ENCODE measurements around the gene CABYR.
A peak's percentile ranks its signal among the peaks of the same experiment; 100 is the strongest.
"Not testable (repeated sequence)": the region's sequence is repeated elsewhere in the genome, so short reads cannot be mapped to it uniquely, and the experiment has no call there.

Gene CABYR

DNA sequence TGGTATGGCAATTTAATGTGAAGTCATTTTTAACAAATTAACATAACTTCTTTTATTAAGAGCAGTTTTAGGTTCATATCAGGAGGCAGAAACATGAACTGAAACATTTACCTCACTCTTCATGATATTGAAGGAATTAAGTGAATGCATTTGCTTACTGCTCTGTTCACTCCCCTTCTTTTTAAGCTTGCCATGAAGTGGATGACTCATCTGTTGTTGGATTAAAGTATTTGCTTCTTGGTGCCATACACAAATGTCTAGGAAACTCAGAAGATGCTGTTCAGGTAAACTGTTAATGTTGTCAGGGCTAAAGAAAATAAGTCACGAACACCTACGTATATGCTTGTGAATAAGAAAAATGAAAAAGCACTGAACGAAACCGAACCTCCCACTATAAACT, 10.2 kb upstream of the CABYR start:
- DNase-seq (ENCODE audit: low read depth in 2 of 2): no peak

DNA sequence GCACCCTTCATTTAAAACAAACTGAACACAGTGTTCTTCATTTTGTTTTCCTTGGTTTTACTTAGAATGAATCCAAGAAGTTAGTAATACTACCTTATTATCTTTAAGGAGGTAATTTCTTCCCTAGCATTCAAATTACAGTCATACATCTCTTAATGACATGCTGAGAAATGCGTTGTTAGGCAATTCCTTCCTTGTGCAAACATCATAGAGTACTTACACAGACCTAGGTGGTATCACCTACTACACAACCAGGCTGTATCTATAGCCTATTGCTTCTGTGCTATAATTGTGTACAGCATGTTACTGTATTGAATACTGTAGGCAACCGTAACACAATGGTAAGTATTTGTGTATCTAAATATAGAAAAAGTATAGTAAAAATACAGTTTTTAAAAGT, 8.4 kb upstream of the CABYR start:
- no peak for DNase-seq (ENCODE audit: low read depth in 2 of 2)

DNA sequence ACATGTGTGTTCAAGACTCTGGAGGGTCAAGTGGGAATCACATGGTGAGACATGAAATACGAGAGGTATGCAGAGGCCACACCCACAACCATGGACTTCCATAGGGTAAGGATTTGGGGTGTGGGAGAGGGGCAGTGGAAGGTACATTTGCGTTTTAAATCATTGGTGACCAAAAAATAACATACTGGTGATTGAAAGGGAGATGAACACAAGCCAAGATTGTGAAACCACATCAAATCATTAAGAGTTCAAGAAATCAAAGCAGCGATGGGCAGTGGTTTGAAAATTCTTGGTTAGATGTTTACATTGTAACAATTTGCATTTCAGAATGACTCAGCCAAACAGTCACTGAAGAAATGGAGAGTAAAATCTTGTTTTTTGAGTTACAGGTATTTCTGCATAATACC, 1.9 kb upstream of the CABYR start:
- no peak for DNase-seq (ENCODE audit: low read depth in 2 of 2)

DNA sequence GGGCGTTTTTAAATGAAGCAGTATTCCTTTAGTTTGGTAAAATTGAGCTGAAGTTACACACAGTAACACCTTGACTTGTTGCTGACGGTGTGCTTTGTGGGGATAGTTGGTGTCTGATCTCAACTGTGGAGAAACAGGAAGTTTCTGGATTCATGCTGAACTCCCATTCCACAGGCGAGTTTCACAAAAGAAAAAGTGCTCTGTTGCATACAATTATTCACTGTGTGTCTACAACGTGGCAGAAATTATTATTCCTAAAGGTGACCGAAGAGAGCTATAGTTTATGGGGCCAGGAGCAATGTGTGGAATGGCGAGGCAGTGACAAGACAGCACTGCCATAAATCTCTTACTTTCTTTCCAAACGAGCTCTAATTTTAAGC, 463 bp upstream of the CABYR start:
- no peak for DNase-seq (ENCODE audit: low read depth in 2 of 2)

DNA sequence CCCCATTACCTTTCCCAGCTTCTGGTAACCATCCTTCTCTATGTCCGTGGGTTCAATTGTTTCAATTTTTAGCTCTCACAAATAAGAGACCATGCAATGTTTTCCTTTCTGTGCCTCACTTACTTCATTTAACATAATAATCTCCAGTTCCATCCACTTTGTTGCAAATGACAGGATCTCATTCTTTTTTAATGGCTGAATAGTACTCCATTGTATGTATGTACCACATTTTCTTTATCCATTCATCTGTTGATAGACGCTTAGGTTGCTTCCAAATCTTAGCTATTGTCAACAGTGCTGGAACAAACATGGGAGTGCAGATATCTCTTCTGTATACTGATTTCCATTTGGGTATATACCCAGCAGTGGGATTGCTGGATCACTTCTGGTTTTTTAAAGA, 1.8 kb downstream of the CABYR start:
- no peak for DNase-seq (ENCODE audit: low read depth in 2 of 2)

DNA sequence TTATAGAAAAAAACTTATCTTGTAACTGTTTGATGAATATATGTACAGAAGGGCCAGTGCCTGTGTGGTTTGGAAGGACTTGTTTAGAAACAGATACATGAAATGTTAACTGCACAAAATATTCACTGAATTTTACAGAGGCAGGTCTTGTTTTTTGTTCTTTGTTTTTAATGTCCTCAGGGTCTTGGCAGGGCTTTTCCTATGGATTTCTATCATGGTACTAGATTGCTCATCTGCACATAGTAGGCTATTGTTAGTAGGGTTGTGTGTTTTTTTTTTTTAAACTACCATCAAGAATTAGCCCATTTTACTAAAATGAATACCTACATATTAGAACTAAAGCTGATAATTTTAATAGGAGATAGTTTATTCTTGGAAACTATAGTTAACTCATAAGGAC, 3.5 kb downstream of the CABYR start:
- DNase-seq (ENCODE audit: low read depth in 2 of 2): no peak

DNA sequence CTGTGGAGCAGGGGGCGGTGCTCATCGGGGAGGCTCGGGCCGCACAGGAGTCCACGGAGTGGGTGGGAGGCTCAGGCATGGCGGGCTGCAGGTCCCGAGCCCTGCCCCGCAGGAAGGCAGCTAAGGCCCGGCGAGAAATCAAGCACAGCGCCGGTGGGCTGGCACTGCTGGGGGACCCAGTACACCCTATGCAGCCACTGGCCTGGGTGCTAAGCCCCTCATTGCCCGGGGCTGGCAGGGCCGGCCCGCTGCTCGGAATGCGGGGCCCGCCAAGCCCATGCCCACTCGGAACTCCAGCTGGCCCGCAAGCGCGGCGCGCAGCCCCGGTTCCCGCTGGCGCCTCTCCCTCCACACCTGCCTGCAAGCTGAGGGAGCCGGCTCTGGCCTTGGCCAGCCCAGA, 10.7 kb downstream of the CABYR start:
- not testable (repeated sequence) for DNase-seq (ENCODE audit: low read depth in 2 of 2)

DNA sequence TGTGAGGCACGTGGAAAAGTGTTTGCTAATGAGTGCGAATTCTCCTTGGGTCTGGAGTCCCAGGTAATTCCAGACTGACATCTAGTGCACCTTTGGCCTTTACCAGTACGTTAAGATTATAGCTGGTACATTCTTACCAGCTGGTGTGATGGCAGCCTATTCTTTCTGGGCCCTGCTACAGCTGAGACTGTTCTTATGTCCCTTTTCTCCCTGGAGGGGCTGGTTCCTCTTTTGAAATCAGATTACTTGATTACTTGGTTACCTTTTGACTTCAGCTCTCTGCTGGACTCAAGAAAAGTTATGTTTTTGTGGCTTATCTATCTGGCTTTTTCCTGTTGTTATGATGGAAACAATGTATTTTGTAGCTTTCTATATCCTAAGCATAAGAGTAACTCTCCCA, 14.5 kb downstream of the CABYR start:
- no peak for DNase-seq (ENCODE audit: low read depth in 2 of 2)

DNA sequence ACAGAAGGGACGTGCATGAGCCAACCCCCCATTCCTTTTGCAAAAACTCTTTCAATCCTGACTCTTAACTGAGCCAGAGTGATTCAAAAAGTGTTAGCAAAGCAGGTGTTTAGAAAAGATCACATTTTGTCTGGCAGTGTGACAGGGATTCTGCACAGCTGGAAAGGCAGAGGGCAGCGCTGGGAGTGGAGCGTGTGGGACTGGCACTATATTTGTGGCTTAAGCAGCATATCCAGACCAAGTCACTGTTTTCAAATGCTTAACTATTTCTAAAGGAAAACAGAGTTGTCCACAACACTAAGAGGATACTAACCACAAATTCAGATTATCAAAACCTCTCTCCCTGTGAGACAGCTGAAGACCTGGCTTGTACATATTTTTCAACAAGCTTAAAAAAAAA, 19.0 kb downstream of the CABYR start:
- DNase-seq (ENCODE audit: low read depth in 2 of 2): no peak

DNA sequence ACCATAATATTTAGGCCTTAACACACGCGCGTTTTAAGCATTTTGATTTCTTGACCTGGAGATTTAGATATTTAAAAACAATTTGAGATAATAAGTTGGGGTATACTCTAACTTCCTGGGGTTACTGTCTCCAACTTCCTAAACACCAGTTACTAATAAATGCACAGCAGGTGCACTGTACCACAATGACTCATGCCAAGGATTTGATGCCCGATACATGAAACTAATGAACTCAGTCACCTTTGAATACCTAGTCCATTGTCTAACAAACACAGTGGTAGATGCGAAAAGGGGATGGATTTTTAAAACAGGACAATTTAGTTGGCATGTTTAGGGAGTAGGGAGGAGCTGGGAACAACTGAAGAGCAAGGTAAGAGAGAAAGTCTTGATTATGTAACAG, 21.2 kb downstream of the CABYR start:
- no peak for DNase-seq (ENCODE audit: low read depth in 2 of 2)

DNA sequence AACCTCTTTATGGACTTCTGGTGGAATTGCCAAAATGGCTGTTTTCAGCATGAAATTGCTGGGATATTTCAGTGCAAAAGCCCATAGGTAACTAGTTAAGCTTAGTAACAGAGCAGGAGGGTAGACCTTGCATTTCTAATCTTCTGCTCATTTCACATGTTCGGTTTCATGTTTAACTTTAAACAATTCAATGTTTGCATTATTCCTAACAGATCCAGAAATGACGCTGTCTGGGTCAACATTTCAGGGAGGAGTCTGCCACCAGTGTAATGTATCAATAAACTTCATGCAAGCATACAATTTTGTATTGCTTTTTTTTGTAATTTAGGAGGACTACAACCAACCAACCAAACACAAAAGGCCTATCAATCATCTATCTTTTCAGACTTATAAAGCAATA, 22.4 kb downstream of the CABYR start:
- no peak for DNase-seq (ENCODE audit: low read depth in 2 of 2)

DNA sequence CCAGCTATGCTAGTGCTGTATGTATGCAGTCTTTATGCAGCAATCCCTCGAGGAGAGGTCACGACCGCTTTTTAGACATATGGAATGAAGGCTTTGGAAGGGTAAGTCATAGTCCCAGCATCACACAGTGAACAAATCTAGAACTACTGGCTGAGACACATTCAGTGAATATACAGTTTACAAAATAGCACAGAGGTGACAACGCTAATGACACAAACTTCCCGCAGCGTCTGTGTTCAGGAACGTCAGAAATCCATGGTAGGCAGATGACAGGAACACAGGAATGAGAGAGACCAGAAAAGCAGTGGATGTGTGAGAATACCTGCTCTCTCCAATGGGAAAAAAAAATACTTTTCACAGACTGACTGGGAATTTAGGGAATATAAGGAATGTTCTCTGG, 29.6 kb downstream of the CABYR start:
- no peak for DNase-seq (ENCODE audit: low read depth in 2 of 2)

DNA sequence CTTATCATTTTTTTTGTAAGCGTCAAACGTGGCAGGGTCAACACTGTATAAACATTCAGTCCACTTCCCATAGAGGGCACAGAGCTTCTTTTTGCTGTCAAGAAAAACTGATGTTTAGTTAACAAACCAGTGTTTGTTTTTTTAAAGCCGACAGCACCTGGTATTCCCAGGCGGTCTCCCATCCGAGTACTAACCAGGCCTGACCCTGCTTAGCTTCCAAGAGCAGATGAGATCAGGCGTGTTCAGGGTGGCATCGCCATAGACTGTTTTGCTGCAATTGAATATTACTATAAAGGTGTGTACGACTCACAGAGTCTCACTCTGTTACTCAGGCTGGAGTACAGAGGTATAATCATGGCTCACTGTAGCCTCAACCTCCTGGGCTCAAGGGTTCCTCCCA, 31.5 kb downstream of the CABYR start:
- no peak for DNase-seq (ENCODE audit: low read depth in 2 of 2)

DNA sequence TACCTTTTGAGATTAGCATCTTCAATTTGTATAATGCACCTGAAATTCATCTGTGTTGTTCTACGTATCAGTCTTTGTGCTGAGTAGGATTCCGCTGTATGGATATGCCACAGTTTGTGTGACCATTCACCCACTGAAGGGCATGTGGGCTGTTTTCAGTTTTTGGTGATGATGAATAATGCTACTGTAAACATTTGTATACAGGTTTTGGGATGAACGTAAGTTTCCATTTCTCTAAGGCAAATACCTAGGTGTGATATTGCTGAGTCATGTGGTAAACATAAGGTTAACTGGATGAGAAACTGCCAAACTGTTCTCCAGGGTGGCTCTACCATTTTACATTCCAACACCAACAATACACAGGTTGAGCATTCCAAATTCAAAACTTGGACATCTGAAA, 35.1 kb downstream of the CABYR start:
- DNase-seq (ENCODE audit: low read depth in 2 of 2): no peak

DNA sequence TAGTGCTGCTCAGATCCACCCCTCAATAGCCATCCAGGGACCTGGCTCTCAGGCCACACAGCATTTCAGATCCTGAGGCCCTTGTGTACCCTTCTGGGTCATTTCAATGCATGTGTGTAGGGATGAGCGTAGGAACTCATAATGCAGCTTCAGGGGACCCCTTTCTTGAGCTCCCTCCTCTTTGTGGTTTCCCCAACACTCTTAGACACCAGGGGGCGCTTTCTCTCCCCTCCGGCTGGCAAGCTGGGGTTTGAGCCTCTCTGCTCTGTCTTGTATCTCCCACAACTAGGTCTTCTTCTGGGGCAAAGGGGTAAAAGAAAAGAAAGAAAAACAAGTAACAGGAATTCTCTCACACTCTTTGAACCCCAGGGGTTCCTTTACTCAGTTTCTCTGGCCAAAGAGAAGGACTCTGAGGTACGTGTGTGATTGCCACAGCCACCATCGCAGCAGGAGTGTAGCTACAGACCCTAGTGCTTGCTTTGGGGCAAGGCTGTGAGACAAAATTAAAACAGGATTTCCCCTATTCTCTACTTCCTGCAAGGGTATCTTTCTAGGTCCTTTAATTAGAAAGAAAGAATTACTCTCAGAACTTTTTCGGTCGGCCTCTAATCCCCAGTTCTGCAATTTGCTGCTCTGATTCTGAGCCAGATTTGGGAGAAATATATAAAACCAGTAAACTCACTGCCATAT, 38.0 kb downstream of the CABYR start:
- peak; percentile 15 to 17 for DNase-seq (ENCODE audit: low read depth in 2 of 2)

DNA sequence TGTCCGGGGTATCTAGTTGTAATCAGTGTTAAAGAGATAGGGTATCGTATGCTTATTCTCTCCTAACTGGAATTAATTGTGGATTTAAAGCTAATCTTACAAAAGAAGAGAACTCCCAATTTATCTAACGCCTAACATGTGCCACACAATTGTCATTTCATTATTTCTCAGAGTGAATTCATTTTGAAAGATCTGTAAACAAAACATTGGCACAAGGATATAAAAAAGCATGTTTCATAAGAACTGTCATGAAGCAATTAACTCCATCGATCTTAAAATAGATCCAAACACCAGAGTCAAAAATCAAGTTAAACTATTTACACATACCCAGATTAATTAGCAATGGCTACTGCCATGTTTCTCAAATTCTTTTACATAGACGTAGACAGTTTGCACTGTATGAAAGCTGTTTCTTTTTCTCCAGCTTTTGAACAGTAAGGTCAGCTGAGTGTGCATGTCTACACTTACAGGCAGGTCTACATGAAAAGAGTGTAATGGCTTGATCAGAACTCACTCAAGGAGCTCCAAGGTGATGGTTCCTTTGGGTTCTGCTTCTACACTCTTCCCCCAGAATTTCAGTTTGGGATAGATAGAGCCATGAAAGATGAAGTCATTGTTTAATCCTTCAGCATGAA, 38.8 kb downstream of the CABYR start:
- DNase-seq (ENCODE audit: low read depth in 2 of 2): no peak

DNA sequence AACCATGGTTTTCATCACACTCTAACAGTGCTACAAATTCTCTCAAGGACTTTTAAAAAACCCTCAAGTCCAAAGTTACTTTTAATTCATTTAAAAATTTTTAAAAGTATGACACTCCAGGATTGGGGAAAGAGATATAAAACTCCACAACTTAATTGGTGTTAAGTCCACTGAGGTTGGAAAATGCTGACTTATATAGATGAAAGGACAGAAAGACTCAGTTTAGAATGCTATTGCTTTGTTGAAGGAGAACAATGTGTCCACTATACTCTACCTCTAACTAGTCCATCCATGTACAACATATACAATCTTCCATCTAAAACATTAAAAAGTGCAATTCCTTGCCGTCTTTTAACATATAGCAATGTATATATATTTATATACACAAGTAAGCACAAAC, 41.2 kb downstream of the CABYR start:
- no peak for DNase-seq (ENCODE audit: low read depth in 2 of 2)

DNA sequence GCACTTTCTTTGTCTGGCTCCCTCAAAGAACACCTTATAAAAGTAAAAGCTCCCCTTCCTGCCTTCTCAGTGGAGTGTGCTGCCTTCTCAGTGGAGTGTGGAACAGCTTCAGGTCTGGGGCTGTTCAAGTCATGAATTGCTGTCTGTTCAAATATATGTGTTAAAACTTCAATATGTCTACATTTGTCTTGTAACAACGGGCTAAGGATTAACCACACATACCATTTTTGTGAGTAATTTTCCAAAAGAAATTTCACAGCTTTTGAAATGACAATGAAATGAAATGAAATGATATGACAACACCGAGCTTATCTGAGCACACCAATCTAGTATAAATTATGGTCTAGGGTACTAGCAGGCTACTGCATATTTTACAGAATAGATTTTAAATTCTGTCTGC, 42.9 kb downstream of the CABYR start:
- DNase-seq (ENCODE audit: low read depth in 2 of 2): peak; percentile 30 to 32

DNA sequence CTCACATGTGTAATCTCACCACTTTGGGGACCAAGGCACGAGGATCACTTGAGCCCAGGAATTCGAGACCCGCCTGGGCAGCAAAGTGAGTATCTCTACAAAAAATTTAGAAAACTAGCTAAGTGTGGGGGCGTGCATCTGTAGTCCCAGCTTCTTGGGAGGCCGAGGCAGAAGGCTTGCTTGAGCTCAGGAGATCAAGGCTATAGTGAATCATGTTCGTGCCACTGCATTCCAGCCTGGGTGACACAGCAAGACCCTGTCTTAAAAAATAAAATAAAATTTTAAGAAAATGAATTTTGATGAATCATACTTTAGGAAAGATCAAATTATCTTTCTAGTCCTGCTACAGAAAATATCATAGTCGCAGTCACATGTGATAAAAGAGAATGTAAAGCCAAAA, 46.9 kb downstream of the CABYR start:
- no peak for DNase-seq (ENCODE audit: low read depth in 2 of 2)

DNA sequence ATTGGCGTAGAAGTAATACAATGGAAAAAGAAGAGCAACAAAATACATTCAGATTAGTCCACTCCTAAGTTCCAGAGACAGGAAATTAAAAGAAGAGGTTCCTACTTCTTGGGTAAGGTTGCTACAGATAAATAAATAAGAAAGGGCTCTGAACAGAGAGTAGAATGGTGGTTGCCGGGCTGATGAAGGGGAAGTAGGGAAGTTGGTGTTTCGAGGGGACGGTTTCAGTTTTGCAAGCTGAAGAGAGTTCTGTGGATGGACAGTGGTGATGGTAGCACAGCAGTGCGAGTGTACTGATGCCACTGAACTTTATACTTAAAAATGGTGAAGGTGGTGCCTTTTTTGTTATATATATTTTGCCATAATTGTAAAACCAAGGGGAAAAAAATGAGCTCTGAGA, 48.2 kb downstream of the CABYR start:
- DNase-seq (ENCODE audit: low read depth in 2 of 2): no peak

DNA sequence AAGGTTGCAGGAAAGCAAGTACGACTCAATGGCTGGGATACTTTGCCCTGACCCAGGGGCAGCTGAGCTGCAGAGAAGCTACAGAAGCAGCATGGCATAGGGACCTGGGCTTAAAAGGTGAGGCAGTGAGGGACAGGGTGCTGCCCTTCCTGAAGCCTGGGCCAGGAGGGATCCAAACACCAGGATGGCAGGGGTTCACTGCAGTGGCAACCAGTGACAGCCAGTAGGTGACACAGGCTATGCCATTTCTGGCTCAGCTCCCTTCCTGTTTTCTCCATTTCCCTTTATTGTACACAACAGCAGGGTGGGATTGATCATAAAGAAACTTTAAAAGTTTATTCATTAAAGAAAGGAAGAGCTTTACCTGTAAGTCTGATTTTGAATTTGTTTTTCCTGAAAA, 48.8 kb downstream of the CABYR start:
- no peak for DNase-seq (ENCODE audit: low read depth in 2 of 2)

DNA sequence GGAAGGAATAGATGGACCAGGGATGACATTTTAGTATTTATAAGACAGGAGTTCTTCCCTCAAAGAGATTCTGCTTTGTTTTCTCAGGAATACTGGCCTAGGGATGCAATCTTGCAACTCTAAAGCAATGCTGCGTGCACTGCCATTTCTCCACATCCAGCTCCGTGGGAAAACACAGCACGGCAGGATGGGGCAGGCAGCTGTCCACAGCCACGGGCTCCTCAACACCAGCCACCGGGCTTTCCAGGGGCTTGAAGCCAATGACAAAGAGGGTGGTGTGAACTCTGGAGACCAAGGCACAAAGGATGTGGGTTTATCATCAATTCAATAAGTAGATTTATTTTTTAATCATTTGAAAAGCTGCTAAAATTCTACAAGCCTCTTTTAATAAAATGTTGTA, 49.3 kb downstream of the CABYR start:
- no peak for DNase-seq (ENCODE audit: low read depth in 2 of 2)

DNA sequence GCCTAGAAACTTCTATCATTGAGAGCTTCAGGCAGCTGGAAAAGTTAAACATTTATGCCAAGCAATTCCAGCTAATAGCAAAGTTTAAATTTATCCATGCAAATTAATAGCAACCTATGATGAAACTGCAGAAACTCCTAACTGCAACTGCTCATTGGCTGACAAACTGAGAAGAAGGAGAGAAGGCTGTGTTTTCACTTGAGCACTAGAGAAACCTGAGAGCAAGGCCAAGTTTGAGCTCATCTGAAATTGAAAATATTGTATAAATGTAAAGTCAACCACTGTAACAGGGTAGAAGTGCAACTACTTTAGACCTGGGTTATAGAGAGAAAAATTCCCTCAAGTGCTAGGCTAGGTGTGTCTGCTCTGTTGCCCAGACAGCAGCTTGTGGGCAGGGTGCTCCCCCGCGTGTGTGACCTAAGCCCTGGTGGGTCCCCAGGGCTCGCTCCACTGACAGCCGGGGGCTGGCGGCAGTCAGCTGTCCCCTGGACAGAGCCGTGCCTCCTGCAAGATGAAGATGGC, 50.2 kb downstream of the CABYR start:
- no peak for DNase-seq (ENCODE audit: low read depth in 2 of 2)

Measured in fibroblast of skin of left quadriceps (primary cell).